ENCODE results near the gene KPNA6. TPM values are rescaled to one million over a fixed set of nuclear protein-coding genes. Genes with fewer than 3 reads are reported as not detected.

KPNA6 gene
- polyA plus RNA-seq, 1 of the 3 experiments (the other 2 are of a cell fraction): 13.1 TPM

- H3K9me2 ChIP-seq: no peaks in the 10 kb centered on the region
- H3K36me3 ChIP-seq (replicated peaks in 1 of 2; ENCODE audit: control insufficient read depth in 1 of 2, insufficient read depth in 2 of 2, low read length in 1 of 2): peaks cover 11 to 24% of the 10 kb centered on the region in 2 experiments
- ChIA-PET CTCF (interaction anchor here (1.3 to 2.1 kb wide), 4 partner anchors 15 to 199 kb away, joined by 3 to 13 read pairs (median 5); partner anchors contain the start of gene FAM167B), POLR2A (interaction anchor here (0.8 to 2.2 kb wide), 7 partner anchors 9 to 193 kb away, joined by 3 to 15 read pairs (median 4); partner anchors contain the start of genes BSDC1, DCDC2B, MARCKSL1 and TXLNA)
- TF ChIP-seq PBX3 (IDR thresholded peaks at IDR 0.05) (no peak), MXI1 (IDR thresholded peaks at IDR 0.05; ENCODE audit: low read depth, low read length) (peak; percentile 36; the same call in 1 of the 2 replicates), RCOR1 (IDR thresholded peaks at IDR 0.05; ENCODE audit: low read length) (no peak), REST (IDR thresholded peaks at IDR 0.05; ENCODE audit: low read depth, low read length) (no peak), CTCF (IDR thresholded peaks at IDR 0.05) (peak; percentile 13; the same call in 1 of the 2 replicates), GATA2 (CRISPR knock-in tag; IDR thresholded peaks at IDR 0.05) (no peak), TCF12 (IDR thresholded peaks at IDR 0.05) (no peak), USF2 (IDR thresholded peaks at IDR 0.05; ENCODE audit: borderline replicate concordance, low read depth, low read length) (no peak), GABPA (IDR thresholded peaks at IDR 0.05; ENCODE audit: low read depth) (0 out of 2 replicates have a peak, but pooled peaks have one; percentile 13)
- WGBS (ENCODE audit: low lambda C conversion rate): 15% methylated on average over 13 of the region's 26 CpGs
- peaks cover 15% of the 10 kb centered on the region for H3F3A ChIP-seq (replicated peaks; ENCODE audit: insufficient read depth)
- peak overlapping the region; percentile 77 to 91; a peak in 3 of 4 replicates for H3K27ac ChIP-seq (ENCODE audit: low read depth in 2 of 2, low read length in 1 of 2)
- H3K9me3 ChIP-seq: no peaks in the 10 kb centered on the region
- H2AFZ ChIP-seq (ENCODE audit: low read depth): peak overlapping the region; percentile 63; the same call in 1 of the 2 replicates
- no peaks in the 10 kb centered on the region for H4K20me1 ChIP-seq (ENCODE audit: insufficient read depth)
- H3K4me1 ChIP-seq (ENCODE audit: control insufficient read depth in 1 of 2, insufficient read depth in 2 of 2, low read depth in 1 of 2, low read length in 1 of 2): peaks cover 18 to 42% of the 10 kb centered on the region in 2 experiments; a peak in 3 of 4 replicates
- H3K9ac ChIP-seq: peak overlapping the region; percentile 70
- peak overlapping the region; percentile 69 to 75 for H3K4me3 ChIP-seq (ENCODE audit: low read depth in 2 of 2, low read length in 1 of 2)
- peaks cover 4% of the 10 kb centered on the region; the same call in 1 of the 2 replicates for H3K79me2 ChIP-seq (ENCODE audit: insufficient read depth)
- peak overlapping the region; percentile 75 for H3K4me2 ChIP-seq
- no peaks in the 10 kb centered on the region for H3K27me3 ChIP-seq (ENCODE audit: insufficient read depth)
- peak; percentile 65 for DNase-seq
These were observed 93.4 kb downstream of the KPNA6 start for GRCh38 chr1:32201011-32201855.
